Stimulated activated CD4-positive, alpha-beta T cell treated with anti-CD3 and anti-CD28 coated beads, Interleukin-2, amount 100 ng/mL, for 24 hours (primary cell): ENCODE measurements around the gene WDR27.
"Not testable (repeated sequence)": the region's sequence is repeated elsewhere in the genome, so short reads cannot be mapped to it uniquely, and the experiment has no call there.

Experiments used
- DNase-seq, 2 donors: peaks; one replicate each; pipeline ENCODE4 v3.0.0-alpha.2; 2020

WDR27 gene

GRCh38 chr6:169638388-169638787 is 63.4 kb downstream of the WDR27 start:
- DNase-seq = no peak

- no peak for DNase-seq
Observed at GRCh38 chr6:169635345-169635744, 66.5 kb downstream of the WDR27 start.

- DNase-seq = no peak
Observed at GRCh38 chr6:169632841-169633240, 69.0 kb downstream of the WDR27 start.

- no peak for DNase-seq
Observed at GRCh38 chr6:169629256-169629655, 72.6 kb downstream of the WDR27 start.

GRCh38 chr6:169627736-169628607 is 73.9 kb downstream of the WDR27 start:
- DNase-seq = no peak

GRCh38 chr6:169626649-169627048 is 75.2 kb downstream of the WDR27 start:
- DNase-seq = no peak

GRCh38 chr6:169626169-169626568 is 75.7 kb downstream of the WDR27 start:
- no peak for DNase-seq

- no peak for DNase-seq
Observed at GRCh38 chr6:169625376-169625775, 76.5 kb downstream of the WDR27 start.

- DNase-seq = no peak
Observed at GRCh38 chr6:169624785-169625184, 77.0 kb downstream of the WDR27 start.

GRCh38 chr6:169623975-169624374 is 77.9 kb downstream of the WDR27 start:
- DNase-seq = no peak

- no peak for DNase-seq
Observed at GRCh38 chr6:169623343-169623742, 78.5 kb downstream of the WDR27 start.

- no peak for DNase-seq
Observed at GRCh38 chr6:169622618-169623017, 79.2 kb downstream of the WDR27 start.

- no peak for DNase-seq
Observed at GRCh38 chr6:169621311-169621710, 80.5 kb downstream of the WDR27 start.

- DNase-seq = no peak
Observed at GRCh38 chr6:169620171-169621130, 81.4 kb downstream of the WDR27 start.

- no peak for DNase-seq
Observed at GRCh38 chr6:169619650-169620049, 82.2 kb downstream of the WDR27 start.

GRCh38 chr6:169618526-169619490 is 83.0 kb downstream of the WDR27 start:
- DNase-seq = no peak

GRCh38 chr6:169617562-169617961 is 84.3 kb downstream of the WDR27 start:
- DNase-seq = no peak

- DNase-seq = not testable (repeated sequence)
Observed at GRCh38 chr6:169608609-169609008, 93.2 kb downstream of the WDR27 start.

- no peak for DNase-seq
Observed at GRCh38 chr6:169604076-169604475, 97.8 kb downstream of the WDR27 start.

- DNase-seq = not testable (repeated sequence)
Observed at GRCh38 chr6:169601129-169601528, 100.7 kb downstream of the WDR27 start.

- DNase-seq = no peak
Observed at GRCh38 chr6:169592558-169592957, 109.3 kb downstream of the WDR27 start.

- DNase-seq = no peak
Observed at GRCh38 chr6:169591616-169592015, 110.2 kb downstream of the WDR27 start.
